ENCODE measurements around the gene STK25. TPM values are rescaled to one million over a fixed set of nuclear protein-coding genes. Genes with fewer than 3 reads are reported as not detected.

STK25 gene
- total RNA-seq, 1 donor from 2014 or later = 211 TPM

- no peak overlapping the region for H3K4me3 ChIP-seq (ENCODE audit: insufficient read depth, low read depth, low read length)
- TF ChIP-seq EZH2 (IDR thresholded peaks at IDR 0.05; ENCODE audit: insufficient read depth, low read length) = no peak
- TF ChIP-seq CTCF (IDR thresholded peaks at IDR 0.05; ENCODE audit: insufficient read depth, low read depth, low read length) = no peak
- Mint-ChIP-seq H3K9me3 (ENCODE audit: unreplicated experiment) (peaks cover 12% of the 10 kb centered on the region), H3K27me3 (ENCODE audit: low read depth, unreplicated experiment) (peaks cover 26% of the 10 kb centered on the region), H3K4me3 (ENCODE audit: unreplicated experiment) (no peak overlapping the region), H3K4me1 (ENCODE audit: low read depth, unreplicated experiment) (no peaks in the 10 kb centered on the region), H3K27ac (ENCODE audit: unreplicated experiment) (no peak overlapping the region), H3K36me3 (ENCODE audit: low read depth, unreplicated experiment) (peaks cover 36% of the 10 kb centered on the region)
- no peak overlapping the region for H3K9ac ChIP-seq (ENCODE audit: low read length)
- H3K27ac ChIP-seq (ENCODE audit: low read depth, low read length) = no peak overlapping the region
- H3K9me3 ChIP-seq (ENCODE audit: insufficient read depth, low read depth, low read length) = no peaks in the 10 kb centered on the region
- H4K20me1 ChIP-seq (ENCODE audit: insufficient read depth, low read length) = peaks cover 9% of the 10 kb centered on the region
- H3K27me3 ChIP-seq (ENCODE audit: insufficient read depth, low read length) = no peaks in the 10 kb centered on the region
- H3K36me3 ChIP-seq (ENCODE audit: insufficient read depth, low read length) = no peaks in the 10 kb centered on the region
- no peaks in the 10 kb centered on the region for H3K4me1 ChIP-seq (ENCODE audit: insufficient read depth, low read length)
- DNase-seq (ENCODE audit: low read depth) (no peak), FAIRE-seq (no peak)
- H2AFZ ChIP-seq (ENCODE audit: low read depth, low read length) = no peak overlapping the region
- no peaks in the 10 kb centered on the region for H3K79me2 ChIP-seq (ENCODE audit: insufficient read depth, low read length)
- no peak overlapping the region for H3K4me2 ChIP-seq (ENCODE audit: low read length)
Measured at GRCh38 chr2:241473399-241473798, 35.0 kb downstream of the STK25 start.

- FAIRE-seq (no peak), DNase-seq (ENCODE audit: low read depth) (no peak)
- no peaks in the 10 kb centered on the region for H3K79me2 ChIP-seq (ENCODE audit: insufficient read depth, low read length)
- H3K4me1 ChIP-seq (ENCODE audit: insufficient read depth, low read length) = no peaks in the 10 kb centered on the region
- H3K36me3 ChIP-seq (ENCODE audit: insufficient read depth, low read length) = no peaks in the 10 kb centered on the region
- H3K4me3 ChIP-seq (ENCODE audit: insufficient read depth, low read depth, low read length) = no peak overlapping the region
- no peak overlapping the region for H3K4me3 Mint-ChIP-seq (ENCODE audit: unreplicated experiment)
- H4K20me1 ChIP-seq (ENCODE audit: insufficient read depth, low read length) = peaks cover 9% of the 10 kb centered on the region
- TF ChIP-seq EZH2 (IDR thresholded peaks at IDR 0.05; ENCODE audit: insufficient read depth, low read length) = no peak
- no peak for TF ChIP-seq CTCF (IDR thresholded peaks at IDR 0.05; ENCODE audit: insufficient read depth, low read depth, low read length)
- no peak overlapping the region for H3K9ac ChIP-seq (ENCODE audit: low read length)
- H2AFZ ChIP-seq (ENCODE audit: low read depth, low read length) = no peak overlapping the region
- H3K9me3 ChIP-seq (ENCODE audit: insufficient read depth, low read depth, low read length) = no peaks in the 10 kb centered on the region
- H3K27me3 Mint-ChIP-seq (ENCODE audit: low read depth, unreplicated experiment) = peaks cover 37% of the 10 kb centered on the region
- no peaks in the 10 kb centered on the region for H3K4me1 Mint-ChIP-seq (ENCODE audit: low read depth, unreplicated experiment)
- no peak overlapping the region for H3K4me2 ChIP-seq (ENCODE audit: low read length)
- peaks cover 40% of the 10 kb centered on the region for H3K36me3 Mint-ChIP-seq (ENCODE audit: low read depth, unreplicated experiment)
- H3K9me3 Mint-ChIP-seq (ENCODE audit: unreplicated experiment) = peaks cover 14% of the 10 kb centered on the region
- H3K27ac Mint-ChIP-seq (ENCODE audit: unreplicated experiment) = no peak overlapping the region
- no peak overlapping the region for H3K27ac ChIP-seq (ENCODE audit: low read depth, low read length)
- no peaks in the 10 kb centered on the region for H3K27me3 ChIP-seq (ENCODE audit: insufficient read depth, low read length)
Measured at GRCh38 chr2:241469746-241470145, 38.6 kb downstream of the STK25 start.

- Histone ChIP-seq H3K27me3 (ENCODE audit: insufficient read depth, low read length) (no peaks in the 10 kb centered on the region), H3K9me3 (ENCODE audit: insufficient read depth, low read depth, low read length) (no peaks in the 10 kb centered on the region), H3K79me2 (ENCODE audit: insufficient read depth, low read length) (no peaks in the 10 kb centered on the region), H3K4me1 (ENCODE audit: insufficient read depth, low read length) (no peaks in the 10 kb centered on the region), H3K4me3 (ENCODE audit: insufficient read depth, low read depth, low read length) (no peak overlapping the region), H3K9ac (ENCODE audit: low read length) (no peak overlapping the region), H4K20me1 (ENCODE audit: insufficient read depth, low read length) (peaks cover 9% of the 10 kb centered on the region), H3K36me3 (ENCODE audit: insufficient read depth, low read length) (no peaks in the 10 kb centered on the region), H2AFZ (ENCODE audit: low read depth, low read length) (no peak overlapping the region), H3K4me2 (ENCODE audit: low read length) (no peak overlapping the region), H3K27ac (ENCODE audit: low read depth, low read length) (no peak overlapping the region)
- TF ChIP-seq EZH2 (IDR thresholded peaks at IDR 0.05; ENCODE audit: insufficient read depth, low read length) (no peak), CTCF (IDR thresholded peaks at IDR 0.05; ENCODE audit: insufficient read depth, low read depth, low read length) (no peak)
- DNase-seq (ENCODE audit: low read depth) (no peak), FAIRE-seq (no peak)
- H3K4me3 Mint-ChIP-seq (ENCODE audit: unreplicated experiment) = no peak overlapping the region
- peaks cover 39% of the 10 kb centered on the region for H3K27me3 Mint-ChIP-seq (ENCODE audit: low read depth, unreplicated experiment)
- peaks cover 40% of the 10 kb centered on the region for H3K36me3 Mint-ChIP-seq (ENCODE audit: low read depth, unreplicated experiment)
- H3K9me3 Mint-ChIP-seq (ENCODE audit: unreplicated experiment) = peaks cover 14% of the 10 kb centered on the region
- no peaks in the 10 kb centered on the region for H3K4me1 Mint-ChIP-seq (ENCODE audit: low read depth, unreplicated experiment)
- no peak overlapping the region for H3K27ac Mint-ChIP-seq (ENCODE audit: unreplicated experiment)
Measured at GRCh38 chr2:241468476-241468781, 40.0 kb downstream of the STK25 start.
